C4-2B (cell line): ENCODE results near the gene TTC32.

Experiments used
- CTCF ChIP-seq: fragments of 450-650 bp; conservative IDR thresholded peaks from 2 replicates; pipeline ENCODE4 v1.5.1; 2017; ENCODE audit warnings: mild to moderate bottlenecking
- ZFX ChIP-seq: fragments of 450-650 bp; IDR thresholded peaks from 2 replicates; pipeline ENCODE4 v1.6.1; 2017

DNA sequence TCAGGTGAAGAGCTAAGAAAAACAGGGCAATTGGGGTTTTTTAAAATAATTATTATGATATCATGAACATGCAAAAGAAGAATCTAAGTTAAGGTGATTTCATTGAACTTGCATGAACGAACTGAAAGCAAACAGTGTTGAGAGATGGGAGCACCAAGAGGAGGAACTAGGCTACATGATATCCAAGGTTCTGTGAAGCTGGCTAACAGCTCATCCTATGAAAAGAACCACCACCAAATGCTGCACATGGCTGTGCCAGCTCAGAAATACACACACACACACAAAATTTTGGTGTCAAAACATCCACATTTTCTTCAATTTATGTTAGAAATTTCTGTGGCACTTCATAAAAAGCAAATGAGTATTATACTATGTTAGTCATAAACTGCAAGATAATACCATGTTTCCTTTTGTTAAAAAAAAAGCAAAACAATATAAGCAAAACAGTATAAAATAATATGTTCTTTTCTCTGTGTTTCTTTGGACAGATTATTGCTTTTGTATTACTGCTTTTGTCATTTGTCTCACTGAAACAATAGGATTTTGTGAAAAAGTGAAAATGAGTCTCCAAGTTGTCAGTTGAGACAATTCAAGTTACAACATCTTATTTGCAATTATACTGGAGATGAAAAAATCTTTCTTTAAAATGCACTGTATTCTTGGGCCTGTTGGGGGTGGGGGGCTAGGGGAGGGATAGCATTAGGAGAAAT, 12.6 kb upstream of the TTC32 start:
- TF ChIP-seq CTCF (no peak), ZFX (no peak)
